Measurements from ENCODE around the gene SH3PXD2B.

Gene SH3PXD2B

DNA sequence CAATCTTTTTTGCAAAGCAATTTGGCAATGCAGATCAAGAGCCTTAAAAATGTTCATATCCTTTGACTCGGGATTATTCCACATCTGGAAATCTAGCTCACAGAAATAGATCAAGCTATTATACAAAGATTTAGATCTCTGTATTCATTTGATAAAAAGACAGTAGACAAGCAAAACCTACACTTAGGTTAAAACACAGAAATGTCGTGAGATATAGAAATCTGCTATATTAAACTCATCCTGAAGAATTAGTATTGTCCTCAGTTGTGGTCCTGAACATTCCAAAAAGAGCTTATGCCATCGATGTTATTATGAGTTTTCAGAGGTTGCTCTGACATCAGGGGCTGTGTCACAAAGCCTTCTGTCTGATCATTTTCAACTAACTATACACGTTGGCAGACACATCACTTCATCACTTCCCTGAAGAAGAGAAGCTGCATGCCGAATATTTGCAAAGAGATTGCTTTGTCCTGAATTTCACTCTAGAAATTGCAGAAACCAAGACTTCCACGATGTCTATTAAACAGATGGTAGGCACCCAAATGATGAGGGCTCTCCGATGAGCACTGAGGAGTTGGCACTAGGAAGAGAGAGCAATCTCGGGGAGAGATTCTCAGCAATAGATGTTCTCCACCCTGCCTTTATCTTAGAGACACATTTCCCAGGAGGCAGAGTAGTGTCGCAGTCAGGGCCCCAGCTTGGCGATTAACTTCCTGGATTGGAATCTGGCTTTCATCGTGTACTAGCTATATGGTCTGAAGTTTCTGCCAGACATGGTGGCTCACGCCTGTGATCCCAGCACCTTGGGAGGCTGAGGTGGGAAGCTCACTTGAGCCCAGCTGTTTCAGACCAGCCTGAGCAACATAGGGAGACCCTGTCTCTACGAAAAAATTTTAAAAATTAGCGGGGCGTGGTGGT, 168.8 kb downstream of the SH3PXD2B start:
- FAIRE-seq, result no peak

DNA sequence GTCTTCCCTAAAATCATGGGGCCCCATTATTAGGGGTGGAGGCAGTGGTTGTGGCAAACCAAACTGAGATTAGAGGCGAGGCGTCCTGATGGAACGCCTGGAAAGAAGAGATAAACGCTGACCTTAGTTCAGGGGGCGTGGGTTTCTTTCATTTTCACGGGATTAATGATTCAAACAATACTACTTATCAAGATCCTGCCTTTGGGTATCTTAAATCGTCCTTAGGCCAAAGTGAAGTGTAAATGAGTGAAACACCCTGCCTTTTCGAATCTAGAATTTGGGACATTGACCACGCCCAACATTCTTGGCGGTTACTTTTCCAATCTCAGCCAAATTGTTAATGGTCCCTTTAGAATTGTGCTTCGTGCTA, 169.7 kb downstream of the SH3PXD2B start:
- FAIRE-seq, result no peak

DNA sequence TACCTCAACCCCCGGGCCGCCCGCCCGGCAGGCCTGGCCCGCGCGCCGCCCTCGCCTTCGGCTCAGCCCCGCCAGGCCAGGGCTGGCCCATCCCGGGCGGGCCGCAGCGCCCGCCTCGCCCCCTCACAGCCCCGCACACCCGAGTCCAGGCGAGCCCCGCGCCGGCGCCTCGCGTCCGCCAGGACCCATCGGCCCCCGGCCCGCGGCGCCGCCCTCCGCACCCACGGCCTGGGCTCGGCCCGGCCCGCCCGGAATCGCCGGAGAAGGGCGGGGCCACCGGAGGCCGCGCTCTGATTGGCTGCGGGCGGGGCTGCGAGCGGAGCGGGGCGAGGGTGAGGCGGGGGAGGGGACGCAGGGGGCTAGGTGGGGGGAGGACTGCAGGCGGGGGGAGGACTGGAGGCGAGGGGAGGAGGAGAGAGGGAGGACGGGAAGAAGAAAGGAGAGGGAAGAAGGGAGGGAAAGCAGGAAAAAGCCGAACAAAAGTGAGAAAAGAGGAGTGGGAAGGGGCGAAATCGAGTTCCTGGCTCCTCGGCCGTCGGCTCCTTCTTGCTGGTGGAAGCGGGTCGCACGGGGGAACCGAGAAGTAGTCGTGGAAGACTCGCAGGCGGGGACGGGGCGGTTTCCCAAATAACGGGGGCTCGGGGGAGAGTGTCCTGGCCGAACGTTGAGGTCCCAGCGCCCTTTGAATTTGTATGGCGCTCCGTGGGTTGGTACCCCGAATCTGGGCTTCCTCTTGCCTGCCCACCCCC, 170.3 kb downstream of the SH3PXD2B start:
- FAIRE-seq, result no peak

DNA sequence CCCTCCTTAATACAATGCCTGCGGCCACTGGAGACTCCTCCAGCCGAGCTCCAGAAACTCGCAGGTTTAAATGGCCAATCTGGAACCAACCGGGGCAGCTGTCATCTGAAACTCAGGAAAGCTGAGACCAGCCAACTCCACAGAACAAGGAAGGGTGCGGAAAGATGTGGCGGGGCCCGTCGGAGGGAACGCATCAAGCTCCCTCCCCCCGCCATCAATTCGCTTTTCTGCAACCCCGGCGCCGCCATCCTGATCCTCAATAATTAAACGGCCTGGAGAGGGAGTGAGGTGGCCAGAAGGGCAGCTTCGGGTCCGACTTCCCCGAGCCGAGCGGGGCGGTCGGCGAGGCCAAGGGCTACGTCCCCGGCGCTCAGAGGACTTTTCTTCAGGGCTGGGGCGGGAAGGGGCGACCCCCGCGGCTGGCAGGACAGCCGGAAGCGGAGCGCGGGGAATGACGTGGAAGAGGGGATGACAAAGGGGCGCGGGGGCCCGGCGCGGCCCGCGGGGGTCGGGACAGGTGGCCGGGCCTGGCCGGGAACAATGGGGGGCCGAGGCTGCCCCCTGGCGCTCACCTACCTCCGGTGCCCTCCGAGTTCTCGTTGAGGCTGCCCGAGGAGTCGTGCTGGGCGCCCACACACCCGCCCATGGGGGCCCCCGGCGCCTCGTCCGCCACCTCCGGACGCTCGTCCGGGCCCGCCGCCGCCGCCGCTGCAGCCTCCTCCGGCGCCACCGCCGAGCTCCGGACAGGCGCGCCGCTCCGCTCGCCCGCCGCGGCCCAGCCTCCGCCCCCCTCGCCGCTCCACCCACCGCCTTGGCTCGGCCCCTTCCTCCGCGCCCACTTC, 171.1 kb downstream of the SH3PXD2B start, which contains the start of gene UBTD2:
Gene UBTD2 (minus strand): TSS at position 745 of the 842 bp plus-strand sequence. CDS start 99 bp downstream, at position 646.
- FAIRE-seq, result no peak

DNA sequence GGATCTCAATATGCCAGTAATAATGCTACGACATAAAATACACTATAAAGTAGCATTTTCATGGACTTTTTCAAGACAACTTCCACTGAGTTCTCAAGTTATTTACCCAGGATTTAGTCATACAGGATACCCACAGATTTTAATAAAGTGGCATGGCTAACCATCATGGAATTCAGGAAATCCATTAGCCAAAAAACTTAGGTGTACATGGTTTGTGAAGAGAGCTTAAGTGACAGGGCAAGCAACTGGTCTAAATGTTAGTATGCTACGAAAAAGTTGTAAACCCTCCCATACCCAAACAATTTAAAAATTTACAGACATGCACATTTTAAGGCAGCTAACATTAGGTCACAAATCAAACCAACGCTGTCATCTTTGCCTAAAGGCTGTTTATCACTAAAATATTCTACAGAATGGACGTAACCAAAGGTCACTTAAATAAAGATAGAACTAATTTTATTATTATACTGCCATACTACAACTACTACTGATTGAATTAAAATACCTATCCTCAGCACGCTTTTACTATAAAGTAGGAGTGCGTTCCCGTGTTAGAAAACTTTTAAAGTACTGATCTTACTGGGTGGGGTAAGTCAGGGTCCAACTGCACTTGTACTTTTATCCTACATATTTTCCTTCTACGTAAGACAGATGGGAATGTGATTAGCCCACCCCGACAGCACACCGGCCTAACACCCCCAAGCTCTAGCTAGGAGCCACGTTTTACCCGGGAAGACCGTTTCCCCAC, 171.9 kb downstream of the SH3PXD2B start:
- no peak for FAIRE-seq

DNA sequence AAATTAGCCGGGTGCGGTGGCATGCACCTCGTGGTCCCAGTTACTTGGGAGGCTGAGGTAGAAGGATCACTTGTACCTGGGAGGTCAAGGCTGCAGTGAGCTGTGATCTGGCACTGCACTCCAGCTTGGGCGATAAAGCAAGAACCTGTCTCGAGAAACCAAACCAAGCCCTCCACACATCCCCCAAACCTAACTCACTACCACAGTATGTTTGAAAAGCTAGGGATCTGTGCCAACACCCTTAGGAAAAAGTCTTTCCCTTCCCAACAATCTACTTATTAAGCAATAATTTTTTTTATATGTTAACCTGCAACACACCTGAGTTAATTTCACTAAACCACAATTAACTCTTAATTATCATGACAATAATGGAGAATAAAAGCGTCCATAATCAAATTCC, 173.0 kb downstream of the SH3PXD2B start:
- FAIRE-seq, result no peak

DNA sequence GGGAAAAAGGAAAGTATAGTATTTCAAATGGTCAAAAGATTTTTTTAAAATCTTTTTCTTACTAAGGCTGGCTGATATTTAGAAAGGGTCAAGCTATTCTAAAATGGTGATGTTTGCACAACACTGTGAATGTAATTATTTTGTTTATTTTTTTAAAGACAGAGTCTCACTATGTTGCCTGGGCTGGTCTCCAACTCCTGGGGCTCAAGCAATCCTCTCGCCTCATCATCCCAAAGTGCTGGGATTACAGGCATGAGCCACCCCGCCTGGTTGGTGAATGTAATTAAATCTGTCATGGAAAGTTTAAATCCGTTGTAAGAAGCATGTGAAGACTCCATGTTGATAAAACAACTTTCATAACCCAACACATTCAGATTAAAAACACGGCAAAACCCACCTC, 173.4 kb downstream of the SH3PXD2B start:
- no peak for FAIRE-seq

DNA sequence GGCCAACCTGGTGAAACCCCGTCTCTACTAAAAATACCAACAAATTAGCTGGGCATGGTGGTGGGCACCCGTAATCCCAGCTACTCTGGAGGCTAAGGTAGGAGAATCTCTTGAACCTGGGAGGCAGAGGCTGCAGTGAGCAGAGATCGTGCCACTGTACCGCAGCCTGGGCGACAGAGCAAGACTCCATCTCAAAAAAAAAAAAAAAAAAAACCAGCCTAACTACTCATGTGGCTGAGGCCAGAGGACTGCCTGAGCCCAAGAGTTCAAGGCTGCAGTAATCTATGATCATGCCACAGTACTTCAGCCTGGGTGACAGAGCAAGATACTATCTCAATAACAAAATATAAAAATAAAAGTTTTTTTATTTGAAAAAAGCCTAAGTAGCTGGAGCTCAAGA, 174.0 kb downstream of the SH3PXD2B start:
- FAIRE-seq, result no peak

DNA sequence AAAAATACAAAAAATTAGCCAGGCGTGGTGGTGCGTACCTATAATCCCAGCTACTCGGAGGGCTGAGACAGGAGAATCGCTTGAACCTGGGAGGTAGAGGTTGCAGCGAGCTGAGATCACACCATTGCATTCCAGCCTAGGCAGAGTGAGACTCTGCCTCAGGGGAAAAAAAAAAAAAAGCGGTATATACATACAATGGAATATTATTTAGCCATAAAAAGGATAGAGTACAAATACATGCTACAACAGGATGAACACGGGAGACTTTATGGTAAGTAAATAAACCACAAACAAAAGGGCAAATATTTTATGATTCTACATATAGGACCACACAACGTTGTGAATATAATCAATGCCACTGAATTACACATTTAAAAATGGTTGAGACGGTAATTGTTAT, 176.0 kb downstream of the SH3PXD2B start:
- no peak for FAIRE-seq

DNA sequence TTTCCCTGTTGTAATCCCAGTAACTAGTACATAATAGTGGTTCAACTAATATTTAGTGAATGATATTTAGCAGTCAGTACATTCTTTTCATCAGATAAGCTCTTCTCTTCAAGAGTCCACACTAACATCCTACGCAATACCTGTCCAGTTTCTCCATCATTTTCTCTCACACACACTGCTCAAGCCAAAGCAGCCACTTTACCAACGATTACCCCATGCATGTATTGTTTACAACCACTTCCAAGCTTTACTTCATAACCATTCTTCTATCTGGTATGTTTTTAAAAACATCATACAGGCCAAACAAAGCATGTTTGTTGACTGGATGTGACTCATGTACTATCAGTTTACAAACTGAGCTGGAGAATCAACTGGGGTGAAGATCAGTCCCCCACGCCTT, 178.1 kb downstream of the SH3PXD2B start:
- no peak for FAIRE-seq

Measured in A204.1 (cell line).